ENCODE results near the gene DYNC2H1.

DYNC2H1 gene, protein sequence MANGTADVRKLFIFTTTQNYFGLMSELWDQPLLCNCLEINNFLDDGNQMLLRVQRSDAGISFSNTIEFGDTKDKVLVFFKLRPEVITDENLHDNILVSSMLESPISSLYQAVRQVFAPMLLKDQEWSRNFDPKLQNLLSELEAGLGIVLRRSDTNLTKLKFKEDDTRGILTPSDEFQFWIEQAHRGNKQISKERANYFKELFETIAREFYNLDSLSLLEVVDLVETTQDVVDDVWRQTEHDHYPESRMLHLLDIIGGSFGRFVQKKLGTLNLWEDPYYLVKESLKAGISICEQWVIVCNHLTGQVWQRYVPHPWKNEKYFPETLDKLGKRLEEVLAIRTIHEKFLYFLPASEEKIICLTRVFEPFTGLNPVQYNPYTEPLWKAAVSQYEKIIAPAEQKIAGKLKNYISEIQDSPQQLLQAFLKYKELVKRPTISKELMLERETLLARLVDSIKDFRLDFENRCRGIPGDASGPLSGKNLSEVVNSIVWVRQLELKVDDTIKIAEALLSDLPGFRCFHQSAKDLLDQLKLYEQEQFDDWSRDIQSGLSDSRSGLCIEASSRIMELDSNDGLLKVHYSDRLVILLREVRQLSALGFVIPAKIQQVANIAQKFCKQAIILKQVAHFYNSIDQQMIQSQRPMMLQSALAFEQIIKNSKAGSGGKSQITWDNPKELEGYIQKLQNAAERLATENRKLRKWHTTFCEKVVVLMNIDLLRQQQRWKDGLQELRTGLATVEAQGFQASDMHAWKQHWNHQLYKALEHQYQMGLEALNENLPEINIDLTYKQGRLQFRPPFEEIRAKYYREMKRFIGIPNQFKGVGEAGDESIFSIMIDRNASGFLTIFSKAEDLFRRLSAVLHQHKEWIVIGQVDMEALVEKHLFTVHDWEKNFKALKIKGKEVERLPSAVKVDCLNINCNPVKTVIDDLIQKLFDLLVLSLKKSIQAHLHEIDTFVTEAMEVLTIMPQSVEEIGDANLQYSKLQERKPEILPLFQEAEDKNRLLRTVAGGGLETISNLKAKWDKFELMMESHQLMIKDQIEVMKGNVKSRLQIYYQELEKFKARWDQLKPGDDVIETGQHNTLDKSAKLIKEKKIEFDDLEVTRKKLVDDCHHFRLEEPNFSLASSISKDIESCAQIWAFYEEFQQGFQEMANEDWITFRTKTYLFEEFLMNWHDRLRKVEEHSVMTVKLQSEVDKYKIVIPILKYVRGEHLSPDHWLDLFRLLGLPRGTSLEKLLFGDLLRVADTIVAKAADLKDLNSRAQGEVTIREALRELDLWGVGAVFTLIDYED (N-terminal part only)

GRCh38 chr11:103108933-103109817 lies at the start of gene DYNC2H1:
Gene DYNC2H1 (plus strand): TSS chr11:103109426. CDS start chr11:103109575, 149 bp downstream.
- DNase-seq: peak; percentile 88

- DNase-seq: no peak
Measured at GRCh38 chr11:103061656-103062055, 47.6 kb upstream of the DYNC2H1 start.

- DNase-seq: no peak
Measured at GRCh38 chr11:103067118-103067517, 42.1 kb upstream of the DYNC2H1 start.

- no peak for DNase-seq
Measured at GRCh38 chr11:103069367-103069766, 39.9 kb upstream of the DYNC2H1 start.

DNA sequence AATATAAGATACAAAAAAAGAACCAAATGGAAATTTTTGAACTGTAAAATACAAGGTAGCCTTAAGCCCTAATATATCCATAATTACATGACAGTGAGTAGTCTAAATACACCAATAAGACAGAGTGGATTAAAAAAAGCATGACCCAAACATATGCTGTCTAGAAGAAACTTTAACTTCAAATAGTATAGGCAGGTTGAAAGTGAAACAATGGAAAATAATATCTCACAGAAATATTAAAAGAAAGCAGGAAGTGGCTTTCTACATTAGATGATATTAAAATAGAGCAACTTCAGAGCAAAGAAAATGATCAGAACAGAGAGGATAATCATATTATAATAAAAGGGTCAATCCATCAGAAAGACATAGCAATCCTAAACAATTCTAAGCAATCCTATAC lies 39.1 kb upstream of the DYNC2H1 start:
- no peak for DNase-seq

GRCh38 chr11:103071008-103071407 lies 38.2 kb upstream of the DYNC2H1 start:
- DNase-seq: no peak

GRCh38 chr11:103076361-103076760 lies 32.9 kb upstream of the DYNC2H1 start:
- no peak for DNase-seq

DNA sequence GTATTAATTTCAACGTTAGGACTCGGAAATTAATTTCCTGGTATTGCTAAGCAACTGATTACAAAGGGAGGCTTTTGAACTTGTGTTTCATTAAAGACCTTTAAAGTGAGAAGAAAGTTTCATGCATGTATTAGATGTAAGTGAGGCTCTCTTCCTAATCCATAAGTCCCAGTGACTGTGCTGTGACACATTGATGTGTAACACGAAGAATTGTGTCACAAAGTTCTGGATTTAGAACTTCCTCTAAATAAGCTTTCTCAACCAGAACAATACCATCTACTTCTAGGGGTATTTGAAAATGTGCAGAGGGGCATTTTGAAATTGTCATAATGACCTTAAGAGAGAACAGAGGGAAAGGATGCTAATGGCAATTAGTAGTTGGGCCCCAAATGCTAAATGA lies 31.7 kb upstream of the DYNC2H1 start:
- DNase-seq: no peak

DNA sequence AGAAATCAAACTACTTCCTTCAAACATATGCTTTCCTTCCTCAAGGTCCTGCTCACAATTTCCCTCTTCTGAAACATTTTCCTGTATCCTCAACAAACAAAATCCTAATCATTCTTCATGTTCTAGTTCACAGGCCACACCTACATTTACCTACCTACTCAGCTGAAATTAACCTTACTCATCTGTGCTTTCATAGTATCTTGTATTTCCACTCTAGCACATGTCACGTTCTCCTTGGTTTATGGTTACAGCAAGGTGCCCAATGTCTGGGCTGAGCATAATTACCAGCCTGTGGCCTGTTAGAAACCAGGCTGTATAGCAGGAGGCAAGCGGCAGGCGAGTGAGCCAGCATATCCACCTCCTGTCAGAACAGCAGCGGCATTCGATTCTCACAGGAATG lies 30.5 kb upstream of the DYNC2H1 start:
- no peak for DNase-seq

- no peak for DNase-seq
Measured at GRCh38 chr11:103079833-103080232, 29.4 kb upstream of the DYNC2H1 start.

- DNase-seq: no peak
Measured at GRCh38 chr11:103085758-103086365, 23.4 kb upstream of the DYNC2H1 start.

- DNase-seq: no peak
Measured at GRCh38 chr11:103086461-103086860, 22.8 kb upstream of the DYNC2H1 start.

- DNase-seq: peak; percentile 53
Measured at GRCh38 chr11:103091064-103091800, 18.0 kb upstream of the DYNC2H1 start.

GRCh38 chr11:103091801-103092524 lies 17.3 kb upstream of the DYNC2H1 start, which contains the start of gene DCUN1D5:
Gene DCUN1D5 (minus strand): TSS chr11:103092160. CDS start chr11:103091872, 288 bp downstream.
- DNase-seq: peak; percentile 95

GRCh38 chr11:103097279-103097678 lies 11.9 kb upstream of the DYNC2H1 start:
- no peak for DNase-seq

GRCh38 chr11:103109818-103110388 lies 677 bp downstream of the DYNC2H1 start:
- no peak for DNase-seq

- no peak for DNase-seq
Measured at GRCh38 chr11:103110391-103110790, 1.2 kb downstream of the DYNC2H1 start.

DNA sequence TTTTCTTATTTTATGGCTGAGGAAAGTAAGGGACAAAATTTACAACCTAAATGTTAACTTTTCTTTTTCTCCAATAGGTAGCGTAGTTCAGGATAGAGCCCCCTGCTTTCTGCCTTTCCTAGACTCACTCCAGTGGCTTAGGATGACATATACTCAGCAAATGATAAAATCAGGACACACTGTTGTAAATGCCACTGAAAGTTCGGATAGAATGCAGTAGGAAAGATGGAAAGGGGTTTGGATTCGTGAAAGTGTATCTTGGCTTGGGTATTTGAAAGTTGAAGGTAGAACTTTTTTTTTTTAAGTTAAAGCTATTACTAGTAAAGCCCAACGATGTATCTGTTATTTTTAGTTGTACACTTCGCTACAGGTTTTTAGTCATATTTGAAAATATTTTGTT lies 2.2 kb downstream of the DYNC2H1 start:
- no peak for DNase-seq

GRCh38 chr11:103112364-103112763 lies 3.1 kb downstream of the DYNC2H1 start:
- DNase-seq: no peak

GRCh38 chr11:103114836-103115235 lies 5.6 kb downstream of the DYNC2H1 start:
- no peak for DNase-seq

All from stimulated activated CD4-positive, alpha-beta T cell treated with anti-CD3 and anti-CD28 coated beads, Interleukin-1b, Interleukin-23, amount 100 ng/mL, for 48 hours (primary cell).